Measurements from ENCODE around the gene RSAD2.

GRCh38 chr2:6893876-6894482, 16.4 kb downstream of the RSAD2 start:
- no peak for TF ChIP-seq CTCF (IDR thresholded peaks at IDR 0.05; ENCODE audit: poor library complexity)
- TF ChIP-seq EZH2 (IDR thresholded peaks at IDR 0.05; ENCODE audit: borderline replicate concordance): no peak
- no peak for TF ChIP-seq EZH2phosphoT487 (IDR thresholded peaks at IDR 0.05; ENCODE audit: low read depth, severe bottlenecking, unreplicated experiment)

Data from hepatocyte (in vitro differentiated cells).